ENCODE measurements around the gene ST8SIA6. TPM values are rescaled to one million over a fixed set of nuclear protein-coding genes. Genes with fewer than 3 reads are reported as not detected.
"Not testable (repeated sequence)": the region's sequence is repeated elsewhere in the genome, so short reads cannot be mapped to it uniquely, and the experiment has no call there.

Gene ST8SIA6, protein sequence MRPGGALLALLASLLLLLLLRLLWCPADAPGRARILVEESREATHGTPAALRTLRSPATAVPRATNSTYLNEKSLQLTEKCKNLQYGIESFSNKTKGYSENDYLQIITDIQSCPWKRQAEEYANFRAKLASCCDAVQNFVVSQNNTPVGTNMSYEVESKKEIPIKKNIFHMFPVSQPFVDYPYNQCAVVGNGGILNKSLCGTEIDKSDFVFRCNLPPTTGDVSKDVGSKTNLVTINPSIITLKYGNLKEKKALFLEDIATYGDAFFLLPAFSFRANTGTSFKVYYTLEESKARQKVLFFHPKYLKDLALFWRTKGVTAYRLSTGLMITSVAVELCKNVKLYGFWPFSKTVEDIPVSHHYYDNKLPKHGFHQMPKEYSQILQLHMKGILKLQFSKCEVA
- 0.52 TPM for total RNA-seq

- peak within 1 kb of the TSS in 2 of 3 donors; percentile 35 to 58 for H3K9ac ChIP-seq (ENCODE audit: low read depth in 1 of 3, low read length in 3 of 3)
- peaks cover 5 to 13% (median 7%) of the 10 kb centered on the region in 3 donors for H3K4me1 ChIP-seq (ENCODE audit: control insufficient read depth in 3 of 3, insufficient read depth in 3 of 3, low read length in 3 of 3)
- no peak within 1 kb of the TSS for H3K27ac ChIP-seq (ENCODE audit: low read depth, low read length)
- peaks cover 0 to 5% (median 0%) of the 10 kb centered on the region in 3 donors for H3K9me3 ChIP-seq (ENCODE audit: control insufficient read depth in 3 of 3, low read length in 3 of 3)
- peak within 1 kb of the TSS; percentile 50 to 56 (median 51) for H3K4me3 ChIP-seq (ENCODE audit: low read length in 3 of 3)
- H3K36me3 ChIP-seq (ENCODE audit: control insufficient read depth in 3 of 3, insufficient read depth in 3 of 3, low read length in 3 of 3): no peaks in the 10 kb centered on the region
- peaks cover 5 to 20% (median 14%) of the 10 kb centered on the region in 3 donors for H3K27me3 ChIP-seq (ENCODE audit: control insufficient read depth in 3 of 3, insufficient read depth in 3 of 3, low read length in 3 of 3)
Measured at GRCh38 chr10:17454161-17455014, at the start of gene ST8SIA6. Gene ST8SIA6 (minus strand): TSS chr10:17454595. CDS start chr10:17454255, 340 bp downstream.

DNA sequence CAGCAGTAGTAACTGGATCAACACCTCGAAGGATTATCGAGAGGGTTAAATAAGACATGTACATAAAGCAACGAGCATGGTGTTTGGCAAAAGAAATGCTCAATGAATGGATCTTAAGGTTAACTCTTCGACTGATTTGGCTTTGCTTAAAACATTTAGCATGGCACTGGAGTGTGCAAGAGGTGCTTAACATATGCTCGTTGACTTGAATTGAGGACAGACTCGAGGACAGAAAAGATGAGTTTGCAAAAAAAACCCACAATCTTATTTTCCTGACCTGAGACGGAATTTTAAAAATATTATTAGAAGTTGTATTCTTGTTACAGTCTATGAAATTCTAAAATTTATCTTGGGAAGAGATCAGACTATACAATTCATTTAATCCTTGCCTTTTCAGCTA, 49.4 kb upstream of the ST8SIA6 start:
- Histone ChIP-seq H3K9ac (ENCODE audit: low read depth in 1 of 3, low read length in 3 of 3) (no peak overlapping the region), H3K4me1 (ENCODE audit: control insufficient read depth in 3 of 3, insufficient read depth in 3 of 3, low read length in 3 of 3) (no peaks in the 10 kb centered on the region), H3K4me3 (ENCODE audit: low read length in 3 of 3) (no peak overlapping the region), H3K27me3 (ENCODE audit: control insufficient read depth in 3 of 3, insufficient read depth in 3 of 3, low read length in 3 of 3) (no peaks in the 10 kb centered on the region), H3K27ac (ENCODE audit: low read depth, low read length) (no peak overlapping the region), H3K36me3 (ENCODE audit: control insufficient read depth in 3 of 3, insufficient read depth in 3 of 3, low read length in 3 of 3) (no peaks in the 10 kb centered on the region), H3K9me3 (ENCODE audit: control insufficient read depth in 3 of 3, low read length in 3 of 3) (no peaks in the 10 kb centered on the region)

- Histone ChIP-seq H3K27me3 (ENCODE audit: control insufficient read depth in 3 of 3, insufficient read depth in 3 of 3, low read length in 3 of 3) (no peaks in the 10 kb centered on the region), H3K9me3 (ENCODE audit: control insufficient read depth in 3 of 3, low read length in 3 of 3) (no peaks in the 10 kb centered on the region), H3K9ac (ENCODE audit: low read depth in 1 of 3, low read length in 3 of 3) (no peak overlapping the region), H3K36me3 (ENCODE audit: control insufficient read depth in 3 of 3, insufficient read depth in 3 of 3, low read length in 3 of 3) (no peaks in the 10 kb centered on the region), H3K4me1 (ENCODE audit: control insufficient read depth in 3 of 3, insufficient read depth in 3 of 3, low read length in 3 of 3) (no peaks in the 10 kb centered on the region), H3K27ac (ENCODE audit: low read depth, low read length) (no peak overlapping the region), H3K4me3 (ENCODE audit: low read length in 3 of 3) (no peak overlapping the region)
Measured at GRCh38 chr10:17502814-17503213, 48.4 kb upstream of the ST8SIA6 start.

DNA sequence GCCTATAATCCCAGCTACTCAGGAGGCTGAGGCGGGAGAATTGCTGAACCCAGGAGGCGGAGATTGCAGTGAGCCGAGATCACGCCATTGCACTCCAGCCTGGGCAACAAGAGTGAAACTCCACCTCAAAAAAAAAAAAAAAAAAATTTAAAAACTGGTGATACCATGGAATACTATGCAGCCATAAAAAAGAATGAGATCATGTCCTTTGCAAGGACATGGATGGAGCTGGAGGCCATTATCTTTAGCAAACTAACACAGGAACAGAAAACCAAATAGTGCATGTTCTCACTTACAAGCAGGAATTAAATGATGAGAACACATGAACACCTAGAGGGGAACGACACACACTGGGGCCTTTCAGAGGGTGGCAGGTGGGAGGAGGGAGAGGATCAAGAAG, 44.6 kb upstream of the ST8SIA6 start:
- H3K27ac ChIP-seq (ENCODE audit: low read depth, low read length); H3K9me3 ChIP-seq (ENCODE audit: control insufficient read depth in 3 of 3, low read length in 3 of 3); H3K36me3 ChIP-seq (ENCODE audit: control insufficient read depth in 3 of 3, insufficient read depth in 3 of 3, low read length in 3 of 3); H3K27me3 ChIP-seq (ENCODE audit: control insufficient read depth in 3 of 3, insufficient read depth in 3 of 3, low read length in 3 of 3); H3K4me3 ChIP-seq (ENCODE audit: low read length in 3 of 3); H3K4me1 ChIP-seq (ENCODE audit: control insufficient read depth in 3 of 3, insufficient read depth in 3 of 3, low read length in 3 of 3); H3K9ac ChIP-seq (ENCODE audit: low read depth in 1 of 3, low read length in 3 of 3): not testable (repeated sequence)

DNA sequence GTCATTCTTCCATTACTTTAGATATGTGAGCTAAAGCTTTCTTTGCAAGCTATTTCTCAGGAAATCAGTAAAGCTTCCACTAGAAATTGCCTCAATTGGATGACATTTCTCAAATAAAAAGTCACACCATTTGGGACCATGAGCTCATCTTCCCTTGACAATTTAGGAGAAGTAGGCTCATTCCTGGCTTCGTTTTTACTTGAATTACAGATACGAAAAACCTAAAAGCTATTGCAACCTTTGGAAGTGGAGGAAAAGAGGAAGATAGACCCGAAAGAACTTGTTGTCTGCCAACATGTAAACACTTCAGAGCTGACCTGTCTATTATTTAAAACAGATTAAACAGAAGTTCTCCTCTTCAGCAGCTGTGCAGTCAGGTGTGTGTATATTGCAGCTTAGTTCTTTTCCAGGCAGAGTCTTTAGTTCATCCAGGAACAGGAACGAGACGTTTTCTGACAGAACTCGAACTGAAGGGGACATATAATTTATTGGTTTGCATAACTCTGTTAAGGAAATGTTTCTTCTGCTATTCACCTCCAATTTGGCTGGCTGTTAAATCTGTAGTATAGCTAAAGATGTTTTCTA, 43.1 kb upstream of the ST8SIA6 start:
- Histone ChIP-seq H3K4me3 (ENCODE audit: low read length in 3 of 3) (no peak overlapping the region), H3K27me3 (ENCODE audit: control insufficient read depth in 3 of 3, insufficient read depth in 3 of 3, low read length in 3 of 3) (no peaks in the 10 kb centered on the region), H3K36me3 (ENCODE audit: control insufficient read depth in 3 of 3, insufficient read depth in 3 of 3, low read length in 3 of 3) (no peaks in the 10 kb centered on the region), H3K9ac (ENCODE audit: low read depth in 1 of 3, low read length in 3 of 3) (no peak overlapping the region), H3K9me3 (ENCODE audit: control insufficient read depth in 3 of 3, low read length in 3 of 3) (no peaks in the 10 kb centered on the region), H3K27ac (ENCODE audit: low read depth, low read length) (no peak overlapping the region), H3K4me1 (ENCODE audit: control insufficient read depth in 3 of 3, insufficient read depth in 3 of 3, low read length in 3 of 3) (no peaks in the 10 kb centered on the region)

- Histone ChIP-seq H3K36me3 (ENCODE audit: control insufficient read depth in 3 of 3, insufficient read depth in 3 of 3, low read length in 3 of 3) (no peaks in the 10 kb centered on the region), H3K27ac (ENCODE audit: low read depth, low read length) (no peak overlapping the region), H3K9ac (ENCODE audit: low read depth in 1 of 3, low read length in 3 of 3) (no peak overlapping the region), H3K27me3 (ENCODE audit: control insufficient read depth in 3 of 3, insufficient read depth in 3 of 3, low read length in 3 of 3) (no peaks in the 10 kb centered on the region), H3K4me3 (ENCODE audit: low read length in 3 of 3) (no peak overlapping the region), H3K9me3 (ENCODE audit: control insufficient read depth in 3 of 3, low read length in 3 of 3) (no peaks in the 10 kb centered on the region), H3K4me1 (ENCODE audit: control insufficient read depth in 3 of 3, insufficient read depth in 3 of 3, low read length in 3 of 3) (no peaks in the 10 kb centered on the region)
Measured at GRCh38 chr10:17494626-17495260, 40.3 kb upstream of the ST8SIA6 start.

GRCh38 chr10:17488848-17489247, 34.5 kb upstream of the ST8SIA6 start:
- no peaks in the 10 kb centered on the region for H3K36me3 ChIP-seq (ENCODE audit: control insufficient read depth in 3 of 3, insufficient read depth in 3 of 3, low read length in 3 of 3)
- no peaks in the 10 kb centered on the region for H3K27me3 ChIP-seq (ENCODE audit: control insufficient read depth in 3 of 3, insufficient read depth in 3 of 3, low read length in 3 of 3)
- H3K4me3 ChIP-seq (ENCODE audit: low read length in 3 of 3): no peak overlapping the region
- no peaks in the 10 kb centered on the region for H3K9me3 ChIP-seq (ENCODE audit: control insufficient read depth in 3 of 3, low read length in 3 of 3)
- H3K4me1 ChIP-seq (ENCODE audit: control insufficient read depth in 3 of 3, insufficient read depth in 3 of 3, low read length in 3 of 3): no peaks in the 10 kb centered on the region
- H3K27ac ChIP-seq (ENCODE audit: low read depth, low read length): no peak overlapping the region
- no peak overlapping the region for H3K9ac ChIP-seq (ENCODE audit: low read depth in 1 of 3, low read length in 3 of 3)

GRCh38 chr10:17483079-17483478, 28.7 kb upstream of the ST8SIA6 start:
- no peak overlapping the region for H3K4me3 ChIP-seq (ENCODE audit: low read length in 3 of 3)

GRCh38 chr10:17479822-17480221, 25.4 kb upstream of the ST8SIA6 start:
- H3K27me3 ChIP-seq (ENCODE audit: control insufficient read depth in 3 of 3, insufficient read depth in 3 of 3, low read length in 3 of 3): peaks cover 0 to 6% (median 0%) of the 10 kb centered on the region in 3 donors
- no peak overlapping the region for H3K9ac ChIP-seq (ENCODE audit: low read depth in 1 of 3, low read length in 3 of 3)
- H3K4me1 ChIP-seq (ENCODE audit: control insufficient read depth in 3 of 3, insufficient read depth in 3 of 3, low read length in 3 of 3): no peaks in the 10 kb centered on the region
- H3K36me3 ChIP-seq (ENCODE audit: control insufficient read depth in 3 of 3, insufficient read depth in 3 of 3, low read length in 3 of 3): no peaks in the 10 kb centered on the region
- no peak overlapping the region for H3K27ac ChIP-seq (ENCODE audit: low read depth, low read length)
- H3K9me3 ChIP-seq (ENCODE audit: control insufficient read depth in 3 of 3, low read length in 3 of 3): peaks cover 0 to 4% (median 0%) of the 10 kb centered on the region in 3 donors
- H3K4me3 ChIP-seq (ENCODE audit: low read length in 3 of 3): no peak overlapping the region

More at GRCh38 chr10:17483079-17483478, 28.7 kb upstream of the ST8SIA6 start:
- no peaks in the 10 kb centered on the region for H3K36me3 ChIP-seq (ENCODE audit: control insufficient read depth in 3 of 3, insufficient read depth in 3 of 3, low read length in 3 of 3)
- peaks cover 0 to 3% (median 0%) of the 10 kb centered on the region in 3 donors for H3K27me3 ChIP-seq (ENCODE audit: control insufficient read depth in 3 of 3, insufficient read depth in 3 of 3, low read length in 3 of 3)
- no peaks in the 10 kb centered on the region for H3K4me1 ChIP-seq (ENCODE audit: control insufficient read depth in 3 of 3, insufficient read depth in 3 of 3, low read length in 3 of 3)
- peaks cover 0 to 4% (median 0%) of the 10 kb centered on the region in 3 donors for H3K9me3 ChIP-seq (ENCODE audit: control insufficient read depth in 3 of 3, low read length in 3 of 3)
- H3K27ac ChIP-seq (ENCODE audit: low read depth, low read length): no peak overlapping the region
- no peak overlapping the region for H3K9ac ChIP-seq (ENCODE audit: low read depth in 1 of 3, low read length in 3 of 3)

All from skeletal muscle tissue (tissue), 4 donors.